ENCODE results near the gene DBH. TPM values are rescaled to one million over a fixed set of nuclear protein-coding genes. Genes with fewer than 3 reads are reported as not detected.

The DBH gene
- total RNA-seq, 1 donor from 2014 or later, result not detected

DNA sequence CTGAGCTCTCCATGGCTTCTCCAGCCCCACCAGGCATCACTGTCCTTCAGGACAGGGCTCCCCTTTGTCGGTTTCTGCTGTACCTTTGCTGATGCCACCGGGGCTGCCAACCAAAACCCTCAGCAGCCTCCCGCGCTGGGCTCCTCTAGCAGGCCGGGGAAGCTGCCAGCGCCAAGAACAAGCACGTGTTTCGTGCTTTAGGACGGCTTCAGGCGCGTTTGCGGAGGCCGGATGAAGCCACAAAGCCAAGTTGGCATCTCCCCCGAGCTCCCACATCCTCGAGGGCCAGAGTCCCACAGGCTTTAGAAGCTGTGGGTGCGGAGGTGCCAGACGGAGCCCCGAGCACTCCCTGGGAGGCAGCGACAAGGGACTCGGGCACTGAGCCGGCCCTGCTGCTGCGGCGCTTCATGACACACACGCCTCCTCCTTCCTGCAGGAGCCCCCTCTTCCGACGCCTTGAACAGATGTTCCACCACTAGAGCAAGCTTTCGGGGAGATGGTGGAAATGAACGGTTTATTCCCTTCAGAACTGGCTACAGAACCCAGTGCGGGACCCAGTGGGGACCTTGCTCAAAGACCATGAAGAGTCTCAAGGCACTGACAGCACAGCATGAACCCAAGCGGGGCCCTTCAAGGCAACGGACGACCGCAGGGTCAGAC lies 65.3 kb downstream of the DBH start:
- no peak for DNase-seq (ENCODE audit: low read depth in 2 of 2)

DNA sequence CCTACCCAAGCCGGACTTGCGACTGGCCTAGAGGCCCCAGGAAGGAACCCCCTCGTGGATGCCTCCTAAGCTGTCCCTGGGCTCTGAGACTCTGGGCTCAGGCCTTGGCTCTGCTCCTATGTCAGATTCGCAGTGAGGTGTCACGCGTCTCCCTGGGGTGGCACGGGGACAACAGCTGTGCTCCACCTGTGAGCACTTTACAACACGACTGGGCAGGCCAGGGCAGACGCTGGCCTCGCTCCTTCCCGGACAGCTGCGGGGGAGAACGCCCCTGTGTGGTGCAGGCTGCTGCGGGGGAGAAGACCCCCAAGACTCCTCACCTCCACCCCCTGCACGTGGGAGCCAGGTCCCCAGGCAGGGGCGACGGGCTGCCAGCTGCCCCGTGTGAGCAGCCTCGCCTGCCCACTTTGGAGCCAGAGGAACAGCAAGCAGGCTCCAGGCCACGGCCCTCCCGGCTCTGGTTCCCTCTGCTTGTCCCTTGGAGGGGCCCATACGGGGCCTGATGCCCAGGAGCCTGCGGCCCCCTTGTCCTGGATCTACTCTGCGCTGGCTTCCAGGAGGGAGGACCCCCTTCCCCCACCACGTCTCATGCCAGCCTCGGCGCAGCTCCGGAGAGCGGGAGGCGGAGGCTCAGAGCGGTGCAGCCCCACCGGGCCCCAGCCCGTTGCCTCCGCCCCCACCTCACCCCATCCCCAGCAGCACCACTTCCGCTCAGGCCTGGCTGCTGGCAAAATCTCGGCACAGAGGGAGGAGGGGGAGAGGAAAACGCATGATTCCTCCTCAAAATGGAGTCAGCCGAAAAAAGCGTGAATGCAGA lies 66.0 kb downstream of the DBH start:
- DNase-seq (ENCODE audit: low read depth in 2 of 2), result no peak

GRCh38 chr9:133702798-133703590 lies 66.8 kb downstream of the DBH start:
- DNase-seq (ENCODE audit: low read depth in 2 of 2), result no peak

GRCh38 chr9:133703591-133704399 lies 67.6 kb downstream of the DBH start:
- DNase-seq (ENCODE audit: low read depth in 2 of 2), result no peak

- DNase-seq (ENCODE audit: low read depth in 2 of 2), result no peak
Observed at GRCh38 chr9:133704711-133705181, 68.6 kb downstream of the DBH start.

GRCh38 chr9:133705576-133705975 lies 69.4 kb downstream of the DBH start:
- DNase-seq (ENCODE audit: low read depth in 2 of 2), result no peak

DNA sequence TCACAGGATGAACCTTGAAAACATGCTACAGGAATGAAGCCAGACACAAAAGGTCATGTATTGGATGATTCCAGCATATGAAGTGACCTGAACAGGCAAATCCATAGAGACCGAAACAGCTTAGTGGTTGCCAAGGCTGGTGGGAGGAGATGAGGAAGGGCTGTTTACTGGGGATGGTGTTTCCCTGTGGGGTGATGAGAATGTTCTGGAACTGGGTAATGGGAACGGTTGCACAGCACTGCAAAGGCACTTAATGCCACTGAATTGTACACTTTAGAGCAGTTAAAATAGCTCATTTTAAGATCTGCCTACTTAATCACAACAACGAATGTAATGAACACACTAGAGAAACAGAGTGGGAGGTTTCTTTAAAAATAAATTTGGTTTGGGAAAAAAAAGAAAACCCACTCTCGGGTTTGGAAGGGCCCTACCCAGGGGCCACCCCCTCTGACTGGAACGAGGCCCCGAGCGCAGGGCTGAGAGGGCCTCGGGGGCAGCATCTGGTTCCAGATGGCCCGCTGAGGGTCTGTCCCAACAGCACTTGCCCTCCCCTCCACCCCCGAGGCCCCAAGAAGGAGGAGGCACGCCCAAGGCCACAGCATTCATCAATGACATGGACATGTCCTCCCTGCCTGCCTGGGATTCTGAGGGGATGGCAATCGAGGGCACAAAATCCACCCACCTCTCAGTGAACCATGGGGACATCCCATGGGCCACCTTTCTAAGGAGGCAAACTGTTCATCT lies 70.3 kb downstream of the DBH start:
- no peak for DNase-seq (ENCODE audit: low read depth in 2 of 2)

GRCh38 chr9:133707065-133707762 lies 71.1 kb downstream of the DBH start:
- DNase-seq (ENCODE audit: low read depth in 2 of 2), result no peak

- no peak for DNase-seq (ENCODE audit: low read depth in 2 of 2)
Observed at GRCh38 chr9:133707763-133708245, 71.6 kb downstream of the DBH start.

- DNase-seq (ENCODE audit: low read depth in 2 of 2), result no peak
Observed at GRCh38 chr9:133708246-133709014, 72.3 kb downstream of the DBH start.

Other genes with a start within 250 kb of the DBH start
- 12.1 and 13.3 TPM in 2 replicates for gene REXO4, start 218.4 kb upstream of the DBH start, total RNA-seq
- 0.39 and 1.0 TPM in 2 replicates for gene ADAMTS13, start 214.0 kb upstream of the DBH start, total RNA-seq
- gene CACFD1, start 176.4 kb upstream of the DBH start, total RNA-seq, result 6.5 and 15.2 TPM in 2 replicates
- 19.7 and 24.4 TPM in 2 replicates for gene SLC2A6, start 157.3 kb upstream of the DBH start, total RNA-seq
- gene MYMK, start 111.4 kb upstream of the DBH start, total RNA-seq, result not detected in 2 replicates
- under 0.01 TPM in 2 replicates for gene ADAMTSL2, start 101.7 kb upstream of the DBH start, total RNA-seq
- gene FAM163B, start 27.0 kb upstream of the DBH start, total RNA-seq, result not detected in 2 replicates
- gene SARDH, start 102.0 kb downstream of the DBH start, total RNA-seq, result under 0.01 and 0.13 TPM in 2 replicates

Data from dermis microvascular lymphatic vessel endothelial cell (primary cell).